Measurements from ENCODE around the gene TAF1. TPM values are rescaled to one million over a fixed set of nuclear protein-coding genes. Genes with fewer than 3 reads are reported as not detected.

The TAF1 gene, protein sequence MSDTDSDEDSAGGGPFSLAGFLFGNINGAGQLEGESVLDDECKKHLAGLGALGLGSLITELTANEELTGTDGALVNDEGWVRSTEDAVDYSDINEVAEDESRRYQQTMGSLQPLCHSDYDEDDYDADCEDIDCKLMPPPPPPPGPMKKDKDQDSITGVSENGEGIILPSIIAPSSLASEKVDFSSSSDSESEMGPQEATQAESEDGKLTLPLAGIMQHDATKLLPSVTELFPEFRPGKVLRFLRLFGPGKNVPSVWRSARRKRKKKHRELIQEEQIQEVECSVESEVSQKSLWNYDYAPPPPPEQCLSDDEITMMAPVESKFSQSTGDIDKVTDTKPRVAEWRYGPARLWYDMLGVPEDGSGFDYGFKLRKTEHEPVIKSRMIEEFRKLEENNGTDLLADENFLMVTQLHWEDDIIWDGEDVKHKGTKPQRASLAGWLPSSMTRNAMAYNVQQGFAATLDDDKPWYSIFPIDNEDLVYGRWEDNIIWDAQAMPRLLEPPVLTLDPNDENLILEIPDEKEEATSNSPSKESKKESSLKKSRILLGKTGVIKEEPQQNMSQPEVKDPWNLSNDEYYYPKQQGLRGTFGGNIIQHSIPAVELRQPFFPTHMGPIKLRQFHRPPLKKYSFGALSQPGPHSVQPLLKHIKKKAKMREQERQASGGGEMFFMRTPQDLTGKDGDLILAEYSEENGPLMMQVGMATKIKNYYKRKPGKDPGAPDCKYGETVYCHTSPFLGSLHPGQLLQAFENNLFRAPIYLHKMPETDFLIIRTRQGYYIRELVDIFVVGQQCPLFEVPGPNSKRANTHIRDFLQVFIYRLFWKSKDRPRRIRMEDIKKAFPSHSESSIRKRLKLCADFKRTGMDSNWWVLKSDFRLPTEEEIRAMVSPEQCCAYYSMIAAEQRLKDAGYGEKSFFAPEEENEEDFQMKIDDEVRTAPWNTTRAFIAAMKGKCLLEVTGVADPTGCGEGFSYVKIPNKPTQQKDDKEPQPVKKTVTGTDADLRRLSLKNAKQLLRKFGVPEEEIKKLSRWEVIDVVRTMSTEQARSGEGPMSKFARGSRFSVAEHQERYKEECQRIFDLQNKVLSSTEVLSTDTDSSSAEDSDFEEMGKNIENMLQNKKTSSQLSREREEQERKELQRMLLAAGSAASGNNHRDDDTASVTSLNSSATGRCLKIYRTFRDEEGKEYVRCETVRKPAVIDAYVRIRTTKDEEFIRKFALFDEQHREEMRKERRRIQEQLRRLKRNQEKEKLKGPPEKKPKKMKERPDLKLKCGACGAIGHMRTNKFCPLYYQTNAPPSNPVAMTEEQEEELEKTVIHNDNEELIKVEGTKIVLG (N-terminal part only)
- 10.8 and 13.3 TPM in 2 replicates for total RNA-seq

DNA sequence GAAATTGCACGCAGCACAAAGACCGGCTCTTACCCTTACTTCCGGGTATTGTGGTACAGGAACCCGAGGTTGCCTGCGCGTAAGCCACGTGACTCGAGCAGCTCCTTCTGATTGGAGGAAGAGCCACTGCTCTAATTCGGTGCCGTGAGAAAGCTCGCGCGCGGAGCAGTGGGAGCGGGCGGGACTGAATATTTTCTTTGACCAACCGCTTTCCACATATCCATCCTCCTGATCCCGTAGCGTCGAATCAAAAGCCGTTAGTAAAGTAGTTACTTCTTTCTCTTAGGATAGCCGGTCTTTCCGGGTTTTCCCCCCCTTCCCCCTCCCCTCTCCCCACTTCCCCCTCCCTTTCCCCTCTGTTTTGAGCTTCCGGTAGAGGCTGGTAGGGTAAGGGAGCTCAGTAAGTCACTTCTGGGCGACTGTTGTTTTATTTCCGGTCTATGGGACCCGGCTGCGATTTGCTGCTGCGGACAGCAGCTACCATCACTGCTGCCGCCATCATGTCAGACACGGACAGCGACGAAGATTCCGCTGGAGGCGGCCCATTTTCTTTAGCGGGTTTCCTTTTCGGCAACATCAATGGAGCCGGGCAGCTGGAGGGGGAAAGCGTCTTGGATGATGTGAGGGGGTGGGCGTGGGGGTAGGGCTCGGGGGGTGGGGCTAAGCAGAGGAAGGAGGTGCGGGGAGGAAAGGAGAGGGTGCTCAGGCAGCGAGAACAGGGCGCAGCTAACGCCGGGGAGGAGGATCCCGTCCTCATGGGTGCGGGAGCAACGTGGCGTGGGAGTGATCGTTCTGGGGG, at the start of gene TAF1:
TSS of gene TAF1 (plus strand) at position 483 of the 799 bp plus-strand sequence. CDS start at position 501, 18 bp downstream.

Other genes starting within 250 kb of the TAF1 start
- gene MED12, start 247.8 kb upstream of the TAF1 start, total RNA-seq: 15.9 and 21.1 TPM in 2 replicates
- gene NLGN3, start 221.5 kb upstream of the TAF1 start, total RNA-seq: not detected in 2 replicates
- not detected in 2 replicates for gene GJB1, start 143.1 kb upstream of the TAF1 start, total RNA-seq
- 14.1 and 16.7 TPM in 2 replicates for gene ZMYM3, start 112.2 kb upstream of the TAF1 start, total RNA-seq
- 307 and 375 TPM in 2 replicates for gene NONO, start 82.7 kb upstream of the TAF1 start, total RNA-seq
- gene ITGB1BP2, start 64.6 kb upstream of the TAF1 start, total RNA-seq: 0.71 and 1.2 TPM in 2 replicates
- gene OGT, start 166.7 kb downstream of the TAF1 start, total RNA-seq: 24.8 and 32.1 TPM in 2 replicates
- 0.53 and 0.58 TPM in 2 replicates for gene GCNA, start 212.1 kb downstream of the TAF1 start, total RNA-seq

Measured in myometrial cell (primary cell).